HG02588 (cell line): ENCODE data around the gene PPP3CA.

ENCODE experiments used
- ATAC-seq: cut with Tn5 transposase; IDR thresholded peaks from one replicate; pipeline ENCODE4 v1.9.1; 2021; ENCODE audit warnings: mild to moderate bottlenecking, moderate library complexity; ENCODE audit not compliant: unreplicated experiment

The PPP3CA gene

GRCh38 chr4:101332424-101332823 is 14.9 kb downstream of the PPP3CA start:
- no peak for ATAC-seq

GRCh38 chr4:101331017-101331416 is 16.3 kb downstream of the PPP3CA start:
- ATAC-seq: no peak

- ATAC-seq: no peak
Observed at GRCh38 chr4:101329592-101329991, 17.7 kb downstream of the PPP3CA start.

GRCh38 chr4:101328063-101328602 is 19.2 kb downstream of the PPP3CA start:
- ATAC-seq: peak; percentile 86

GRCh38 chr4:101326576-101326975 is 20.8 kb downstream of the PPP3CA start:
- no peak for ATAC-seq

GRCh38 chr4:101322743-101323142 is 24.6 kb downstream of the PPP3CA start:
- no peak for ATAC-seq

- no peak for ATAC-seq
Observed at GRCh38 chr4:101321481-101322042, 25.8 kb downstream of the PPP3CA start.

GRCh38 chr4:101315786-101316185 is 31.5 kb downstream of the PPP3CA start:
- no peak for ATAC-seq

GRCh38 chr4:101315041-101315440 is 32.3 kb downstream of the PPP3CA start:
- no peak for ATAC-seq

GRCh38 chr4:101309925-101310324 is 37.4 kb downstream of the PPP3CA start:
- ATAC-seq: no peak

- ATAC-seq: no peak
Observed at GRCh38 chr4:101307899-101308298, 39.4 kb downstream of the PPP3CA start.

- no peak for ATAC-seq
Observed at GRCh38 chr4:101306764-101307615, 40.3 kb downstream of the PPP3CA start.

- ATAC-seq: peak; percentile 55
Observed at GRCh38 chr4:101306225-101306624, 41.1 kb downstream of the PPP3CA start.

GRCh38 chr4:101304916-101305315 is 42.4 kb downstream of the PPP3CA start:
- no peak for ATAC-seq

GRCh38 chr4:101299899-101300540 is 47.3 kb downstream of the PPP3CA start:
- no peak for ATAC-seq

- no peak for ATAC-seq
Observed at GRCh38 chr4:101299021-101299420, 48.3 kb downstream of the PPP3CA start.

GRCh38 chr4:101295691-101296090 is 51.6 kb downstream of the PPP3CA start:
- no peak for ATAC-seq

GRCh38 chr4:101294597-101294996 is 52.7 kb downstream of the PPP3CA start:
- no peak for ATAC-seq

- ATAC-seq: no peak
Observed at GRCh38 chr4:101292901-101293300, 54.4 kb downstream of the PPP3CA start.

- ATAC-seq: no peak
Observed at GRCh38 chr4:101292214-101292613, 55.1 kb downstream of the PPP3CA start.

- no peak for ATAC-seq
Observed at GRCh38 chr4:101291198-101291597, 56.1 kb downstream of the PPP3CA start.

- ATAC-seq: no peak
Observed at GRCh38 chr4:101290654-101291053, 56.7 kb downstream of the PPP3CA start.
